GM12878 (cell line): ENCODE data around the gene NFATC1. TPM values are rescaled to one million over a fixed set of nuclear protein-coding genes. Genes with fewer than 3 reads are reported as not detected.

ENCODE experiments used
- ATAC-seq: fragments of 200-7000 bp; cut with Tn5 transposase; 3 replicates; pipeline ENCODE4 v1.9.1; 2020; ENCODE audit warnings: mild to moderate bottlenecking, moderate library complexity
- BruUV-seq: library from RNA; stranded (reverse); fragments of 400-500 nt; replicated peaks from 2 replicates; lab custom pipeline; 2021; lab: Mats Ljungman, UMichigan
- CTCF ChIA-PET: fragments of 300-600 bp; sonication (Branson Sonifier 250); formaldehyde crosslinking; extraction: SDS; loops from one replicate; lab custom pipeline; 2021; ENCODE audit warnings: inconsistent platforms; lab: Yijun Ruan, JAX
- POLR2A ChIA-PET: fragments of 350-600 bp; formaldehyde crosslinking; extraction: SDS; loops from one replicate; lab custom pipeline; 2021; ENCODE audit warnings: inconsistent platforms; lab: Charles Lee
- RAD21 ChIA-PET: fragments of 300-600 bp; sonication (Branson Sonifier 250); formaldehyde crosslinking; loops from one replicate; lab custom pipeline; 2023; ENCODE audit warnings: antibody characterized with exemption; ENCODE audit not compliant: unreplicated experiment; lab: Charles Lee
- SMC1A ChIA-PET: fragments of 300-600 bp; sonication (Branson Sonifier 250); formaldehyde crosslinking; loops from one replicate; lab custom pipeline; 2023; ENCODE audit not compliant: unreplicated experiment, uncharacterized antibody; lab: Charles Lee
- DNase-seq: peaks from one replicate; pipeline ENCODE4 v3.0.0-alpha.2; 2011; ENCODE audit warnings: low read depth, low spot score
- FAIRE-seq: peaks from 3 replicates; lab custom pipeline; 2011; peaks lifted over from hg19 to GRCh38; lab: Jason Lieb, UNC
- H2AFZ ChIP-seq: 2 replicates; pipeline ENCODE4 v1.6.0; 2011; ENCODE audit warnings: low read depth, low read length, control low read depth; ENCODE audit not compliant: control insufficient read depth
- H3K27ac ChIP-seq: 2 replicates; pipeline ENCODE4 v1.5.1; 2011; ENCODE audit warnings: control low read depth; ENCODE audit not compliant: control insufficient read depth, insufficient read depth
- H3K27me3 ChIP-seq, 2 experiments: replicated peaks in 1 of 2; 2 replicates each; pipeline versions ENCODE4 v1.6.0 to v1.6.1; 2011; ENCODE audit warnings: low read length in 1 of 2; ENCODE audit not compliant: control insufficient read depth in 2 of 2, insufficient read depth in 2 of 2
- H3K36me3 ChIP-seq, 2 experiments: 2 replicates each; pipeline ENCODE4 v1.5.1; 2011; ENCODE audit warnings: low read length in 1 of 2; ENCODE audit not compliant: control insufficient read depth in 2 of 2, insufficient read depth in 2 of 2
- H3K4me1 ChIP-seq: 2 replicates; pipeline ENCODE4 v1.6.1; 2011; ENCODE audit warnings: mild to moderate bottlenecking, low read length, moderate library complexity, mixed read lengths; ENCODE audit not compliant: control insufficient read depth, insufficient read depth
- H3K4me2 ChIP-seq: 2 replicates; pipeline ENCODE4 v1.6.0; 2011; ENCODE audit warnings: control low read depth; ENCODE audit not compliant: control insufficient read depth, insufficient read depth
- H3K4me3 ChIP-seq: fragments of 200-600 bp; sonication (generic); 2 replicates; pipeline ENCODE4 v1.5.1; 2016
- H3K79me2 ChIP-seq: 2 replicates; pipeline ENCODE4 v1.6.0; 2011; ENCODE audit warnings: low read length; ENCODE audit not compliant: control insufficient read depth, insufficient read depth
- H3K9ac ChIP-seq: 2 replicates; pipeline ENCODE4 v1.8.0; 2011; ENCODE audit warnings: low read length, control low read depth, mixed read lengths; ENCODE audit not compliant: control insufficient read depth, insufficient read depth
- H3K9me3 ChIP-seq: replicated peaks from 3 replicates; pipeline ENCODE4 v1.5.1; 2011; ENCODE audit warnings: mild to moderate bottlenecking, low read length; ENCODE audit not compliant: control insufficient read depth, insufficient read depth
- H4K20me1 ChIP-seq: 2 replicates; pipeline ENCODE4 v1.6.0; 2011; ENCODE audit not compliant: control insufficient read depth, insufficient read depth
- IRF4 ChIP-seq: IDR thresholded peaks from 2 replicates; pipeline ENCODE4 v1.6.1; 2011; ENCODE audit warnings: low read depth, low read length
- JUND ChIP-seq: IDR thresholded peaks from 2 replicates; pipeline ENCODE4 v1.6.1; 2012; ENCODE audit warnings: low read depth, mild to moderate bottlenecking, low read length, improper control_type of control experiment, moderate library complexity
- MXI1 ChIP-seq: fragments of 150-350 bp; IDR thresholded peaks from 2 replicates; pipeline ENCODE4 v1.6.1; 2011; ENCODE audit warnings: low read depth, mild to moderate bottlenecking, inconsistent platforms, low read length, improper control_type of control experiment
- PAX8 ChIP-seq: fragments of 450-650 bp; IDR thresholded peaks from 2 replicates; pipeline ENCODE4 v1.6.1; 2017; ENCODE audit warnings: mild to moderate bottlenecking, moderate library complexity
- RELB ChIP-seq: fragments of 450-650 bp; IDR thresholded peaks from 2 replicates; pipeline ENCODE4 v1.6.1; 2017; ENCODE audit warnings: low read depth, mild to moderate bottlenecking, moderate library complexity
- RUNX3 ChIP-seq: IDR thresholded peaks from 2 replicates; pipeline ENCODE4 v1.6.1; 2012; ENCODE audit warnings: low read length, inconsistent platforms
- SMAD1 ChIP-seq: fragments of 450-650 bp; IDR thresholded peaks from 2 replicates; pipeline ENCODE4 v1.6.1; 2018; ENCODE audit warnings: mild to moderate bottlenecking, low read depth; ENCODE audit not compliant: partially characterized antibody
- SMC3 ChIP-seq: IDR thresholded peaks from 2 replicates; pipeline ENCODE4 v1.6.1; 2011; ENCODE audit warnings: low read length, improper control_type of control experiment, borderline replicate concordance
- ZBTB40 ChIP-seq: fragments of 450-650 bp; IDR thresholded peaks from 2 replicates; pipeline ENCODE4 v1.6.1; 2016; ENCODE audit warnings: mild to moderate bottlenecking, moderate library complexity, borderline replicate concordance
- WGBS: methylation state at CpG from one replicate; pipeline ENCODE4 v1.1.6; 2016; ENCODE audit warnings: low lambda C conversion rate; ENCODE audit not compliant: insufficient replicate concordance, insufficient coverage; ENCODE audit errors: missing lambda C conversion rate; 5-methylcytosine and 5-hydroxymethylcytosine counted together
- in situ Hi-C: fragments of 300-500 bp; cut with MboI; formaldehyde crosslinking; loops from 9 replicates; pipeline ENCODE4 v1.14.3; 2018; ENCODE audit warnings: mixed read lengths
- intact Hi-C: fragments of 100-400 bp; cut with micrococcal nuclease; formaldehyde crosslinking; loops from one replicate; pipeline ENCODE4 v1.14.2; 2022; ENCODE audit not compliant: unreplicated experiment
- polyA plus RNA-seq, 11 experiments: library from polyadenylated mRNA; depleted of rRNA in 4 of 11; unstranded in 6 of 11; stranded (reverse) in 5 of 11; fragments of >200 nt; fragmentation: Nextera tagmentation in 4 of 11; fragmentation: Illumina TruSeq in 1 of 11; extraction: Ambion mirVana in 4 of 11; extraction: Trizol in 1 of 11; gene quantifications; 1 replicate in 1 of 11; 2 replicates in 10 of 11; pipeline versions ENCODE4 v1.2.1 to v1.2.3, GENCODE V29; 2011 to 2016; ENCODE audit warnings: inconsistent platforms in 2 of 11, missing spikeins in 2 of 11, low read depth in 1 of 11
- total RNA-seq, 4 experiments: library from RNA; depleted of rRNA in 3 of 4; stranded (reverse); fragments of >200 nt in 3 of 4; fragmentation: Illumina TruSeq in 1 of 4; extraction: Trizol in 1 of 4; gene quantifications; 2 replicates each; pipeline versions ENCODE4 v1.2.1 to v1.2.3, GENCODE V29; 2013 to 2021

Gene NFATC1
- total and polyA plus RNA-seq, 10 of the 15 experiments (the other 5 are each of a cell fraction or from before 2014, with no cell fraction given) = 0.84 to 20.8 (median 5.1) TPM

GRCh38 chr18:79487183-79487800, 91.6 kb downstream of the NFATC1 start:
- POLR2A ChIA-PET = no interaction called here

More at GRCh38 chr18:79487183-79487800, 91.6 kb downstream of the NFATC1 start:
- Histone ChIP-seq H3K4me2 (no peak overlapping the region), H3K79me2 (no peaks in the 10 kb centered on the region), H2AFZ (no peak overlapping the region), H3K4me1 (no peaks in the 10 kb centered on the region), H3K27ac (no peak overlapping the region), H4K20me1 (no peaks in the 10 kb centered on the region), H3K36me3 (no peaks in the 10 kb centered on the region; a peak in 2 of 4 replicates), H3K4me3 (no peak overlapping the region), H3K9ac (no peak overlapping the region), H3K9me3 (no peaks in the 10 kb centered on the region; the same call in 2 of the 3 replicates), H3K27me3 (no peaks in the 10 kb centered on the region)
- intact Hi-C loops = no loop called here
- DNase-seq (no peak), ATAC-seq (no peak), FAIRE-seq (no peak)
- ChIA-PET CTCF (no interaction called here), SMC1A (no interaction called here), RAD21 (no interaction called here)
- 90% methylated on average over 41 of the region's 42 CpGs for WGBS
- no peak for TF ChIP-seq RELB
- TF ChIP-seq JUND = no peak
- TF ChIP-seq MXI1 = no peak
- no peak for TF ChIP-seq IRF4
- TF ChIP-seq SMAD1 = no peak
- no peak for TF ChIP-seq PAX8
- no peak for TF ChIP-seq ZBTB40
- TF ChIP-seq RUNX3 = no peak
- no peak for TF ChIP-seq SMC3
- in situ Hi-C loops = no loop called here
- no TSS peak for BruUV-seq
